GM12892 (cell line): ENCODE measurements around the gene CXCR1.

Source experiments
- POLR2A ChIP-seq: IDR thresholded peaks from 2 replicates; pipeline ENCODE4 v1.6.1; 2011; ENCODE audit warnings: low read depth, low read length, control low read depth
- POLR2AphosphoS5 ChIP-seq: IDR thresholded peaks from 2 replicates; pipeline ENCODE4 v1.6.1; 2011; ENCODE audit warnings: low read depth, low read length, control low read depth

DNA sequence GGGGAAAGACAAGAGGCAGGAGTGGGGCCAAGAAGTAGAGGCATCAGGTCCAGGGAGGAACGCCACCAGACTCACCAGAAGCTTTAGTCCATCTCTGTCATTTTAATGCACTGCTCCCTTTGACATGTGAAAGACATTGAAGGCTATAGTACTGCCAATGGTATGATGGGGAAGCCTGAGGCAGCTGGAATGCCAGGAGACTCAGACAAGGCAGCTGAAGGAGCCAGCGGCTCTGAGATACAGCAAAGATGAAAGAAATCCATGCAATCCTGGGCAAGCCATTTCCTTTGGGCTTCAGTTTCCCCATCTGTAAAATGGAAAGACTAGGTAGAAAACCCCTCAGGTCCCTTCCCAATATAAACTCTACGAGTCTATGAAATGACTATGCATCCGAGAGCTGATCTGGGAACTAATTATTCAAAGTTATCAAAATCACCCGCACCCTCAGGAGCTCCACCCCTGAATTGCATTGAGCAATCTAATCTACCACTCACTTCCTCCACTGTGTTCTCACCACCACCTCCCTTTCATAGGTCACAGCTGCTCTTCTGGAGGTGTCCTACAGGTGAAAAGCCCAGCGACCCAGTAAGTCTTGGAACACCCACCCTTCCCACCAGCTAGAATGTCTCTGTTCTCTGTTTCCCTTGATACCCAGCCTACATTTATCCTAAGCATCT is 37.8 kb downstream of the CXCR1 start:
- TF ChIP-seq POLR2A (no peak), POLR2AphosphoS5 (no peak)
